ENCODE results near the gene SOX6.
A peak's percentile ranks its signal among the peaks of the same experiment; 100 is the strongest.

SOX6 gene

DNA sequence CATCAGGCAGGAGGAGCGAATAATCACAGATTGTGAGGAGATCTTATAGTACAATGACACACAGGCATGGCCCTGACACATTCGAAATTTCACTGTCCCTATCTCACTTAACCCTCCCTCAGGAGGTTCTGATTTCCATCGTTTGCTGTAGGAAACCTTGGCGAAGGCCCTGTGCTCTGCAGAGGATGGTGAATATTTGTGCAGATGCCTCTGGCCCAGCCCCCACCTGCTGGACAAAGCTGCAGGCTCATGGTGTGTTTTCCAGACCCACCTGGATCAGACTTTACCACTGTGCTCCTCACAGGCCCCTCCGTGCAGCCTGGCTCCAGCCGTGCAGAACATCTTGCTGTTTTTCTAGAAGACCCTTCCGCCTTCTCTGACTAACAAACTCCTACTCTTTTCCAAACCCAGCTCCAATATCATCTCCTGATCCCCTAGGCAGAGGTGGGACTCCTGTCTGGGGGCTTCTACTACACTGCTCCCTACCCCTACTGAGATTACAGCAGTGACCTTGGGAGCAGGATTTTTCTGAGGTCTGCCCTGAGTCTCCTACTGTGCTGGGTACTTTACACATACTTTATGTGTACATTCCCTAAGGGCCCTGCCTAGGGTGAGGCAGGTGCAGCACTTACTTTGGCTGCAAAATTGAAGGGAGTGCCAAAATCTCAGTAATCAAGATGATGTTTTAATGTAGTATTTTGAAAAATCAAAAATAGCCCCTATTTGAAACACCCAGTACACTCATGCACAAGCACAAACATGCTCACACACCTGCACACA lies 412.7 kb downstream of the SOX6 start:
- no peak overlapping the region for H3K4me3 ChIP-seq (ENCODE audit: low read length)
- no peaks in the 10 kb centered on the region for H3K4me1 ChIP-seq (ENCODE audit: low read length)
- H3K9ac ChIP-seq (ENCODE audit: low read length): no peak overlapping the region
- H3K9me3 ChIP-seq (ENCODE audit: insufficient read depth, low read length): no peaks in the 10 kb centered on the region; the same call in 1 of the 2 replicates
- no peaks in the 10 kb centered on the region for H3K27me3 ChIP-seq (ENCODE audit: low read depth, low read length)
- H3K4me2 ChIP-seq (ENCODE audit: low read length): no peak overlapping the region
- no peak overlapping the region for H3K27ac ChIP-seq (ENCODE audit: low read length)
- no peaks in the 10 kb centered on the region for H3K79me2 ChIP-seq (ENCODE audit: low read length)
- TF ChIP-seq EZH2phosphoT487 (IDR thresholded peaks at IDR 0.05; ENCODE audit: low read depth): no peak
- TF ChIP-seq, protein P1, sequence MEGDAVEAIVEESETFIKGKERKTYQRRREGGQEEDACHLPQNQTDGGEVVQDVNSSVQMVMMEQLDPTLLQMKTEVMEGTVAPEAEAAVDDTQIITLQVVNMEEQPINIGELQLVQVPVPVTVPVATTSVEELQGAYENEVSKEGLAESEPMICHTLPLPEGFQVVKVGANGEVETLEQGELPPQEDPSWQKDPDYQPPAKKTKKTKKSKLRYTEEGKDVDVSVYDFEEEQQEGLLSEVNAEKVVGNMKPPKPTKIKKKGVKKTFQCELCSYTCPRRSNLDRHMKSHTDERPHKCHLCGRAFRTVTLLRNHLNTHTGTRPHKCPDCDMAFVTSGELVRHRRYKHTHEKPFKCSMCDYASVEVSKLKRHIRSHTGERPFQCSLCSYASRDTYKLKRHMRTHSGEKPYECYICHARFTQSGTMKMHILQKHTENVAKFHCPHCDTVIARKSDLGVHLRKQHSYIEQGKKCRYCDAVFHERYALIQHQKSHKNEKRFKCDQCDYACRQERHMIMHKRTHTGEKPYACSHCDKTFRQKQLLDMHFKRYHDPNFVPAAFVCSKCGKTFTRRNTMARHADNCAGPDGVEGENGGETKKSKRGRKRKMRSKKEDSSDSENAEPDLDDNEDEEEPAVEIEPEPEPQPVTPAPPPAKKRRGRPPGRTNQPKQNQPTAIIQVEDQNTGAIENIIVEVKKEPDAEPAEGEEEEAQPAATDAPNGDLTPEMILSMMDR (IDR thresholded peaks at IDR 0.05; ENCODE audit: low read depth, low read length): no peak
- H2AFZ ChIP-seq (ENCODE audit: low read depth, low read length): no peak overlapping the region
- no peaks in the 10 kb centered on the region for H3K36me3 ChIP-seq (replicated peaks; ENCODE audit: low read depth, low read length)
- H4K20me1 ChIP-seq (ENCODE audit: insufficient read depth, low read length): no peaks in the 10 kb centered on the region

DNA sequence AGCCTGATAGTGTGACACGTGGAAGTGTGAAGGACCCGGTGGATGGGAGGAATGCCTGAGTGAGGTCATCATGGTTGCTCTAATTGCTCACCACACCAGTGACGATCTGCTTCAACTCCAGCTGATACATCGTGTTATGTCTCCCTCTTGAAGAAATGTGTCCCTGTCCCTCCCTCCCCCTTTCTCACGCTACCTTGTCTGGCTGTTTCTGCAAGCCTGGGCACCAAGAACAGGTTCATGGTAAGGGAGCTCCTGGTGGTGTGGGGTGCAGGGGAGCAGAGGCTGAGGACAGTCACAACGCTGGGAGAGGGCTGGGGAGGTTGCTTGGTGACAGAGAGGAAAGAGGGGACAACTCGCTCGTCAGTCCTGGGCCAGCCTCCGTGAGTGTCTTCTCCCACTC lies 413.4 kb downstream of the SOX6 start:
- Histone ChIP-seq H3K9ac (ENCODE audit: low read length) (no peak overlapping the region), H3K9me3 (ENCODE audit: insufficient read depth, low read length) (no peaks in the 10 kb centered on the region; the same call in 1 of the 2 replicates), H3K79me2 (ENCODE audit: low read length) (no peaks in the 10 kb centered on the region), H2AFZ (ENCODE audit: low read depth, low read length) (no peak overlapping the region), H3K4me3 (ENCODE audit: low read length) (no peak overlapping the region), H3K4me1 (ENCODE audit: low read length) (no peaks in the 10 kb centered on the region), H3K27ac (ENCODE audit: low read length) (no peak overlapping the region), H3K36me3 (replicated peaks; ENCODE audit: low read depth, low read length) (no peaks in the 10 kb centered on the region), H3K4me2 (ENCODE audit: low read length) (no peak overlapping the region), H4K20me1 (ENCODE audit: insufficient read depth, low read length) (no peaks in the 10 kb centered on the region), H3K27me3 (ENCODE audit: low read depth, low read length) (no peaks in the 10 kb centered on the region)
- TF ChIP-seq, protein P1 (IDR thresholded peaks at IDR 0.05; ENCODE audit: low read depth, low read length): no peak

DNA sequence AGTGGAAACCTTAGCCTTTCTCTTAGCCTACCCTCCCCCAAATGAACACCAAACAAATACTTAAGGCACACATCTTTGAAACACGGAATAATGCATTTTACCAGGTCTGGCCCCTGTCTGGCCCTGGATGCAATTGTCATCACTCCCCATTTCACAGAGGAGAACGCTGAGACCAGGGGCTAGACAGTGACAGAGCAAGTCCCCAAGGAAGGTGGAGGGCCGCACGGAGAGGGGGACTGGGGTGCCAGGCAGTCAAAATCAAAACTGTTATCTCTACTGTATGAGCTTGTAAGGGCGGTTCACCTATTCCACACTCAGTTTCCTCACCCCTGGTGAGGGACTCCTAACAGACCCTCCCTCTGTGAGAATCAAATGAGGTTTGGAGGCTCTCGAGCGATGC lies 414.2 kb downstream of the SOX6 start:
- no peak for TF ChIP-seq EZH2phosphoT487 (IDR thresholded peaks at IDR 0.05; ENCODE audit: low read depth)
- TF ChIP-seq, protein P1 (IDR thresholded peaks at IDR 0.05; ENCODE audit: low read depth, low read length): no peak
- no peaks in the 10 kb centered on the region for H4K20me1 ChIP-seq (ENCODE audit: insufficient read depth, low read length)
- no peak overlapping the region for H2AFZ ChIP-seq (ENCODE audit: low read depth, low read length)
- no peaks in the 10 kb centered on the region for H3K79me2 ChIP-seq (ENCODE audit: low read length)
- no peaks in the 10 kb centered on the region for H3K27me3 ChIP-seq (ENCODE audit: low read depth, low read length)
- no peak overlapping the region for H3K4me3 ChIP-seq (ENCODE audit: low read length)
- no peak overlapping the region for H3K9ac ChIP-seq (ENCODE audit: low read length)
- no peak overlapping the region for H3K4me2 ChIP-seq (ENCODE audit: low read length)
- no peaks in the 10 kb centered on the region; the same call in 1 of the 2 replicates for H3K9me3 ChIP-seq (ENCODE audit: insufficient read depth, low read length)
- no peak overlapping the region for H3K27ac ChIP-seq (ENCODE audit: low read length)
- H3K4me1 ChIP-seq (ENCODE audit: low read length): no peaks in the 10 kb centered on the region
- no peaks in the 10 kb centered on the region for H3K36me3 ChIP-seq (replicated peaks; ENCODE audit: low read depth, low read length)

DNA sequence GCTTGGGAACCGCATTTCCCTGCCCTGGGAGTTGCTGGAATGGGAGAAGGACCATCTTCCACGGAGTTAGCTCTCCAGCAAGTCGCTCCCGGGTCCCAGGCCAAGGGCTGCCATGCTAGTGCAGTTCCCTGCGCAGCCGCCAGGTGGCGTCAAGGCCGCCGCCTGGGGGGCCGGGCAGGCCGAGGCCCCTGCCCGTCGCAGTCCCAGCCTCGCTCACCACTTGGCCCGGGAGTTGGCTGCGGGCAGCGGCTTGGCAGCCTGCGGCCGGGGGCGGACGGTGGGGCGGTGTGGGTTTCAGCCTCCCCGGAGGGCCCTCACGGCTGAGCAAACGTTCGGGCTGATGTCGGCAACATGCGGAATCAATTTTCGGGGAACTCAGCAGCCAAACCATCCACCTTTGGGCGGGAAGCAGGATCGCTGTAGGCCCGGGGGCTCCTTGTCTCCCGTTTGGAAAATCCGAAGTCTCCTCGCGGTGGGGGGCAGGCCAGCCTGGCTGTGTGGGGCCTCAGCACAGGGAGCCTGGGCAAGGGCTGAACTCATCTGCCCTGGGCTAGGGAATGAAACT lies 415.1 kb downstream of the SOX6 start:
- no peak overlapping the region for H3K9ac ChIP-seq (ENCODE audit: low read length)
- no peak overlapping the region for H2AFZ ChIP-seq (ENCODE audit: low read depth, low read length)
- TF ChIP-seq, protein P1 (IDR thresholded peaks at IDR 0.05; ENCODE audit: low read depth, low read length): peak; percentile 58
- TF ChIP-seq EZH2phosphoT487 (IDR thresholded peaks at IDR 0.05; ENCODE audit: low read depth): no peak

More for the DNA sequence above, 415.1 kb downstream of the SOX6 start:
- no peaks in the 10 kb centered on the region for H3K9me3 ChIP-seq (ENCODE audit: insufficient read depth, low read length)
- no peak overlapping the region for H3K27ac ChIP-seq (ENCODE audit: low read length)
- no peaks in the 10 kb centered on the region for H4K20me1 ChIP-seq (ENCODE audit: insufficient read depth, low read length)
- H3K4me2 ChIP-seq (ENCODE audit: low read length): no peak overlapping the region
- H3K27me3 ChIP-seq (ENCODE audit: low read depth, low read length): no peaks in the 10 kb centered on the region
- no peaks in the 10 kb centered on the region for H3K79me2 ChIP-seq (ENCODE audit: low read length)
- H3K4me3 ChIP-seq (ENCODE audit: low read length): no peak overlapping the region
- H3K36me3 ChIP-seq (replicated peaks; ENCODE audit: low read depth, low read length): no peaks in the 10 kb centered on the region
- H3K4me1 ChIP-seq (ENCODE audit: low read length): no peaks in the 10 kb centered on the region
